Colonic mucosa (tissue), 4 donors: Measurements from ENCODE around the gene TWIST2. TPM values are rescaled to one million over a fixed set of nuclear protein-coding genes. Genes with fewer than 3 reads are reported as not detected.

Experiments
- DNase-seq: peaks from one replicate; pipeline ENCODE4 v3.0.0-alpha.2; 2020
- H3K27ac ChIP-seq: fragments of 200-600 bp; one replicate; pipeline ENCODE4 v1.8.0; 2021
- H3K27me3 ChIP-seq: fragments of 200-600 bp; one replicate; pipeline ENCODE4 v1.8.0; 2021
- H3K36me3 ChIP-seq: fragments of 200-600 bp; one replicate; pipeline ENCODE4 v1.8.0; 2021
- H3K4me1 ChIP-seq: fragments of 200-600 bp; one replicate; pipeline ENCODE4 v1.8.0; 2021; ENCODE audit warnings: mild to moderate bottlenecking
- H3K4me3 ChIP-seq: fragments of 200-600 bp; one replicate; pipeline ENCODE4 v1.8.0; 2021
- H3K9ac ChIP-seq, 2 donors: one replicate each; pipeline ENCODE4 v1.7.0; 2013; ENCODE audit warnings: control low read depth in 2 of 2, low read depth in 2 of 2, low read length in 2 of 2
- H3K9me3 ChIP-seq: fragments of 200-600 bp; one replicate; pipeline ENCODE4 v1.8.0; 2021
- intact Hi-C: fragments of 100-400 bp; cut with DNase I; formaldehyde crosslinking; loops from one replicate; pipeline ENCODE4 v1.14.1; 2022
- total RNA-seq, 2 donors: library from RNA; stranded (reverse); fragmentation: NEBNext Ultra II Directional in 1 of 2; extraction: Animal tissue kit (Norgen Biotek cat#: 25700) in 1 of 2; gene quantifications; one replicate each; pipeline ENCODE4 v1.2.1, GENCODE V29; 2021
- TF ChIP-seq, protein P1 (sequence below): fragments of 200-600 bp; IDR thresholded peaks from one replicate; pipeline ENCODE4 v1.8.0; 2022; ENCODE audit warnings: antibody characterized with exemption, mild to moderate bottlenecking
- donor health status: healthy.
- donor health status: DM: no; HTN: no; CAD: no.
- donor health status: DM: no; HTN: no; CAD: no.

The TWIST2 gene
- total RNA-seq, 2 donors from 2014 or later = 0.82 to 2.7 TPM

DNA sequence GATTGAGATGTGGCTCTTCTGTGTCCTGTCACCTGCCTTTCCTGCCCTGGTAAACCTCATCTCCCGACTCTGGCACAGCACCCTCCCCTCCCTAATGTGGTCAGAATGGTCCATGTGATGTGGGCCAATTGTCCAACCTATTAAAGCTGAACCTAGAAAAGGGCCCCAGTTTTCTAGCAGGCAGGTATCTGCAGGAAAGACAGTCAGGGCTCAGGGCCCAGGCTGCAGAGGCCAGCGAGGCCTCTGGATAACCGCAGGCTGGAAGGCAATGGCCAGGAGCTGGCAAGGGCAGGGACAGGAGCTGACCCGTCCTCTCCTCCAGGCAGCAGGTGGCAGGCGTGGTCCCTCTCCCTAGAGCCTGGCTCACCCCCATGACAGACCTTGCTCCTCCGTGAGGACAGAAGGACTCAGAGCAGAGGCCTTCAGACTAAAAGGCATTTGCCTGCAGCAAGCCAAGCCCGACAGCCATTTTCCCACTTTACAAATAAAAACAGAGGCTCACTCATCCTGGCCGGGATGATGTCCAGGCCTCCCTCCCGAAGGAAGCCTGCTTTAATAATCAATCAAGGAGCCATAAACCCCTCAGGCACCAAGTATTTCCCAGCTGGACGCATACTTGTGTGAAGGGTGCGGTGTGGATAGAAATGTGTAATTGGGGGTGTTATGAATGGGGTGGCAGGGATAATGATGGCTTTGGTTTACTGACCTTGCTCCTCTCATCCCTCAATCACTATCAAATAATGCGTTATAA lies 107.1 kb downstream of the TWIST2 start:
- DNase-seq = no peak
- Histone ChIP-seq H3K27me3 (no peaks in the 10 kb centered on the region), H3K9ac (no peak overlapping the region), H3K27ac (no peak overlapping the region), H3K9me3 (no peaks in the 10 kb centered on the region), H3K4me1 (no peaks in the 10 kb centered on the region), H3K4me3 (no peak overlapping the region), H3K36me3 (no peaks in the 10 kb centered on the region)
- intact Hi-C loops = no loop called here
- TF ChIP-seq, protein P1, sequence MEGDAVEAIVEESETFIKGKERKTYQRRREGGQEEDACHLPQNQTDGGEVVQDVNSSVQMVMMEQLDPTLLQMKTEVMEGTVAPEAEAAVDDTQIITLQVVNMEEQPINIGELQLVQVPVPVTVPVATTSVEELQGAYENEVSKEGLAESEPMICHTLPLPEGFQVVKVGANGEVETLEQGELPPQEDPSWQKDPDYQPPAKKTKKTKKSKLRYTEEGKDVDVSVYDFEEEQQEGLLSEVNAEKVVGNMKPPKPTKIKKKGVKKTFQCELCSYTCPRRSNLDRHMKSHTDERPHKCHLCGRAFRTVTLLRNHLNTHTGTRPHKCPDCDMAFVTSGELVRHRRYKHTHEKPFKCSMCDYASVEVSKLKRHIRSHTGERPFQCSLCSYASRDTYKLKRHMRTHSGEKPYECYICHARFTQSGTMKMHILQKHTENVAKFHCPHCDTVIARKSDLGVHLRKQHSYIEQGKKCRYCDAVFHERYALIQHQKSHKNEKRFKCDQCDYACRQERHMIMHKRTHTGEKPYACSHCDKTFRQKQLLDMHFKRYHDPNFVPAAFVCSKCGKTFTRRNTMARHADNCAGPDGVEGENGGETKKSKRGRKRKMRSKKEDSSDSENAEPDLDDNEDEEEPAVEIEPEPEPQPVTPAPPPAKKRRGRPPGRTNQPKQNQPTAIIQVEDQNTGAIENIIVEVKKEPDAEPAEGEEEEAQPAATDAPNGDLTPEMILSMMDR = no peak

DNA sequence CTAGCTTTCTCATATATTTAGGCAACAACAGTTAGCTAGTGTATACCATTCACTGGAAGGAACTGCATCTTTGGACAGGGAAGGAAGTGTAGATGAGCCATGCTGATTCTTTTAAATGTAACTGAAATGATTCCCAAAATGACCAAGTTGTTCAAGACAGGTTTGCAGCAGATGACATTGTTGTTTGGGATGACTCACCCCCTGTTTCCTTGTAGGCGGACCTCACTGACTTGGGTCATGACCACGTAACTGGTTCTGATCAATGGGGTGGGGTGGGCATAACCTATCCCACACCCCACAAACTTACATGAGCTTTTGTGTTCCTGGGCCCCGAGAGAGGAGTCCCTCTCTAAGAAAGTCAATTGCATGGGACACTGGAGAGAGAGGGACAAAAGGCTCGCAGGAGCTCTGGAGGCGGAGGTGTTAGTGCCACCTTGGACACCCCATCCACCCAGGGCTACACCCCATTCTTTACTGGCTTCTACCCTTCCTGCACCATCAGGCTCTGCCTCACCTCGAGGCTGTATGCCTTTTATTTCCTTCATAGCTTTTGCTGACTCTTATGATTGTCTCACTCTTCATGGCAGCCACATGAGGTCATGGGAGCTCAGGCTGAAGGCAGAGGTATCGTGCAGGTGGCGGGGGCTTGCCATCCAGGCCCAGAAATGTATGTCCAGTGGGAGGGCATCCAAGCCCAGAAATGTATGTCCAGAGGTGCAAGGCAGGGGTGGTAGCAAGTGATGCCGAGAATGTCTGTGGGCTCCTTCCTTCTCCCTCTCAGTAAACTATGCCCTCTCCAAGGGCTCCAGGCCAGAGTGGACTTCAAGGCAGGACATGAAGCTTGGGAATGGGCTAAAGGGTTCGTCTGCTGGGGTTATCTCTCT lies 108.0 kb downstream of the TWIST2 start:
- H3K9me3 ChIP-seq = no peaks in the 10 kb centered on the region
- intact Hi-C loops = no loop called here
- H3K9ac ChIP-seq = no peak overlapping the region
- no peak for DNase-seq
- no peaks in the 10 kb centered on the region for H3K27me3 ChIP-seq
- TF ChIP-seq, protein P1 = no peak
- no peaks in the 10 kb centered on the region for H3K36me3 ChIP-seq
- no peak overlapping the region for H3K4me3 ChIP-seq
- H3K4me1 ChIP-seq = no peaks in the 10 kb centered on the region
- no peak overlapping the region for H3K27ac ChIP-seq

DNA sequence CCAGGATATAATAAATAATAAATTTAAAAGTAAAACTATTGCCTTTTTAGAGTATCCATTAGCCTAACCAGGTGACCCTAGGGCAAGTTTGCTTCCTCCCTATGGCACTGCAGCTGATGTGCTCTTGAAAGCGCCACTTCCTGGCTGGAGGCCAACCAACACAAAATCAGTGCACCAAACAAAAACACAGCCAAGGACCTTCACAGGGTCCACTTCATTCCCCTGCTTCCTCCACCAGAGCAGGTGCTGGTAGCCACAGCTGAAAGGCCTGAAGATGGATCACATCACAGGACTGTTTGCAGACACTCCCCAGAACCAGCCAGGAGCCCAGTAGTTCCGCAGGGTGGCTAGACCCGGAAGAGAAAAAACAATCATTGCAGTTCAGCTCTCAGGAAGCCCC lies 108.8 kb downstream of the TWIST2 start:
- DNase-seq = no peak
- TF ChIP-seq, protein P1 = no peak
- Histone ChIP-seq H3K9ac (no peak overlapping the region), H3K4me3 (no peak overlapping the region), H3K4me1 (no peaks in the 10 kb centered on the region), H3K27ac (no peak overlapping the region), H3K27me3 (no peaks in the 10 kb centered on the region), H3K9me3 (no peaks in the 10 kb centered on the region), H3K36me3 (no peaks in the 10 kb centered on the region)
- intact Hi-C loops = no loop called here
